ENCODE data around the gene SYAP1. TPM values are rescaled to one million over a fixed set of nuclear protein-coding genes. Genes with fewer than 3 reads are reported as not detected.

SYAP1 gene
- total and polyA plus RNA-seq, 2 of the 8 experiments (the other 6 are each of a cell fraction or from before 2014, with no cell fraction given), result 2.9 to 20.3 TPM

- TF ChIP-seq, protein P1, sequence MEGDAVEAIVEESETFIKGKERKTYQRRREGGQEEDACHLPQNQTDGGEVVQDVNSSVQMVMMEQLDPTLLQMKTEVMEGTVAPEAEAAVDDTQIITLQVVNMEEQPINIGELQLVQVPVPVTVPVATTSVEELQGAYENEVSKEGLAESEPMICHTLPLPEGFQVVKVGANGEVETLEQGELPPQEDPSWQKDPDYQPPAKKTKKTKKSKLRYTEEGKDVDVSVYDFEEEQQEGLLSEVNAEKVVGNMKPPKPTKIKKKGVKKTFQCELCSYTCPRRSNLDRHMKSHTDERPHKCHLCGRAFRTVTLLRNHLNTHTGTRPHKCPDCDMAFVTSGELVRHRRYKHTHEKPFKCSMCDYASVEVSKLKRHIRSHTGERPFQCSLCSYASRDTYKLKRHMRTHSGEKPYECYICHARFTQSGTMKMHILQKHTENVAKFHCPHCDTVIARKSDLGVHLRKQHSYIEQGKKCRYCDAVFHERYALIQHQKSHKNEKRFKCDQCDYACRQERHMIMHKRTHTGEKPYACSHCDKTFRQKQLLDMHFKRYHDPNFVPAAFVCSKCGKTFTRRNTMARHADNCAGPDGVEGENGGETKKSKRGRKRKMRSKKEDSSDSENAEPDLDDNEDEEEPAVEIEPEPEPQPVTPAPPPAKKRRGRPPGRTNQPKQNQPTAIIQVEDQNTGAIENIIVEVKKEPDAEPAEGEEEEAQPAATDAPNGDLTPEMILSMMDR (IDR thresholded peaks at IDR 0.05; ENCODE audit: control extremely low read depth in 1 of 3, insufficient read depth in 1 of 3, low read depth in 1 of 3, low read length in 3 of 3), result peak in 2 of 3 experiments; percentile 28 to 36; a peak in 2 of 4 replicates
- TF ChIP-seq MAFK (IDR thresholded peaks at IDR 0.05; ENCODE audit: low read depth, low read length) (no peak), BACH1 (IDR thresholded peaks at IDR 0.05; ENCODE audit: low read length) (no peak), HDAC6 (IDR thresholded peaks at IDR 0.05; ENCODE audit: low read depth, low read length) (no peak)
Measured at GRCh38 chrX:16671005-16671404, 48.4 kb upstream of the SYAP1 start (continued).
